MM.1S (cell line): Measurements from ENCODE around the gene RAB9A.

Source experiments
- CTCF ChIP-seq: fragments of 300-600 bp; sonication (generic); IDR thresholded peaks from 2 replicates; pipeline ENCODE4 v1.5.1; 2016; ENCODE audit warnings: antibody characterized with exemption, low read length, mixed read lengths
- EZH2 ChIP-seq: fragments of 300-600 bp; sonication (generic); optimal IDR thresholded peaks from 2 replicates; pipeline ENCODE3; 2017; ENCODE audit warnings: low read depth, mild to moderate bottlenecking, antibody characterized with exemption, low read length, mixed read lengths
- EZH2phosphoT487 ChIP-seq: fragments of 300-600 bp; sonication (generic); IDR thresholded peaks from 2 replicates; pipeline ENCODE4 v1.6.1; 2018; ENCODE audit warnings: antibody characterized with exemption, low read length

GRCh38 chrX:13645464-13646153, 43.3 kb upstream of the RAB9A start:
- TF ChIP-seq CTCF (no peak), EZH2 (no peak), EZH2phosphoT487 (no peak)
